ENCODE results near the gene CCM2L. TPM values are rescaled to one million over a fixed set of nuclear protein-coding genes. Genes with fewer than 3 reads are reported as not detected.

Gene CCM2L
- total RNA-seq, 1 donor from 2014 or later = not detected

DNA sequence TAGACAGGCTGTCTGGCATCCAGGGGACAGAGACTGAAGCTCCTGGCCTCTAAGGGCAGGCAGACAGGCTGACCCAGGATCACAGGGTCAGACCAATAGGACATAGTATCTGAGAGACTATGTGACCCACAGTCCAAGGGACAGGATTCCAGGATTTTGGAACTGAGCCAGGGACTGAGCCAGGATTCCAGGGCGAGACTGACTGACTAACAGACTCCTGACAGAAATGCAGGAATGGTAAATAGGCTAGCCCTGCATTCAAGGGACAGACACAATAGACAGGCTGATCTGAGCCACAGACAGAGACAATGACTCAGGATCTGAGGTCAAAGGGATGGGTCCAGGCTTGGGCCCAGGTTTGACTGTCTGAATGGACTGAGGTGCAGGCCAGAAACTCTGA is 22.5 kb upstream of the CCM2L start:
- TF ChIP-seq, protein P1, sequence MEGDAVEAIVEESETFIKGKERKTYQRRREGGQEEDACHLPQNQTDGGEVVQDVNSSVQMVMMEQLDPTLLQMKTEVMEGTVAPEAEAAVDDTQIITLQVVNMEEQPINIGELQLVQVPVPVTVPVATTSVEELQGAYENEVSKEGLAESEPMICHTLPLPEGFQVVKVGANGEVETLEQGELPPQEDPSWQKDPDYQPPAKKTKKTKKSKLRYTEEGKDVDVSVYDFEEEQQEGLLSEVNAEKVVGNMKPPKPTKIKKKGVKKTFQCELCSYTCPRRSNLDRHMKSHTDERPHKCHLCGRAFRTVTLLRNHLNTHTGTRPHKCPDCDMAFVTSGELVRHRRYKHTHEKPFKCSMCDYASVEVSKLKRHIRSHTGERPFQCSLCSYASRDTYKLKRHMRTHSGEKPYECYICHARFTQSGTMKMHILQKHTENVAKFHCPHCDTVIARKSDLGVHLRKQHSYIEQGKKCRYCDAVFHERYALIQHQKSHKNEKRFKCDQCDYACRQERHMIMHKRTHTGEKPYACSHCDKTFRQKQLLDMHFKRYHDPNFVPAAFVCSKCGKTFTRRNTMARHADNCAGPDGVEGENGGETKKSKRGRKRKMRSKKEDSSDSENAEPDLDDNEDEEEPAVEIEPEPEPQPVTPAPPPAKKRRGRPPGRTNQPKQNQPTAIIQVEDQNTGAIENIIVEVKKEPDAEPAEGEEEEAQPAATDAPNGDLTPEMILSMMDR (IDR thresholded peaks at IDR 0.05) = no peak
- Mint-ChIP-seq H3K36me3 (ENCODE audit: unreplicated experiment) (no peaks in the 10 kb centered on the region), H3K9me3 (ENCODE audit: unreplicated experiment) (no peaks in the 10 kb centered on the region), H3K27me3 (ENCODE audit: unreplicated experiment) (peaks cover 26% of the 10 kb centered on the region), H3K4me1 (ENCODE audit: unreplicated experiment) (no peaks in the 10 kb centered on the region), H3K27ac (ENCODE audit: unreplicated experiment) (no peak overlapping the region), H3K4me3 (ENCODE audit: unreplicated experiment) (no peak overlapping the region)
- DNase-seq (ENCODE audit: extremely low spot score, unreplicated experiment) = no peak

DNA sequence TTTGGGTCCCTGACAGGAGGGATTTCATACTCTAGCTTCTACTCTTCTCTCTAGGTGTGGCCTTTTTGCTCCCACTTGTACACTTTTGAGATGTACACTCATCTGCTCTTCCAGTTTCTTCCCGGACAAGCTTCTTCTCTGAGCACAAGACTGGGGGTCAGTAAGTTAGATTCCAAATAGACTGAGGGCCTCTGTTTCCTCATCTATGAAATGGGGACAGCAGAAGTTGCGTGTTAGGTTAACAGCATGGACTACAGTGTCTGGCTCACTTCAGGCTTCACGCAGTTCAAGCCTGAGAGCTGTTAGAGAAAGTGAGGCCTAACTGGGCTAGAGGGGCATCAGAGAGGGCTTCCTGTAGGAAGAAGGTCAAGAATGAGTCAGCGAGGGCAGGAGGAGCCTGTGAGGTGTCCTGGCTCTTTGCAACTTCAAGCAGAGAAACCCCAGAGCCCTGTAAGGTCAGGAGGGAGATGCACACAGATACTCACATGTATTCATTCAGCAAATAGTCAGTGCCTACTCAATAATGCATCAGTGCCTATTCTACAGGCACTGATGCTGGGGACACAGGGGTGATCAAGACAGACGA is 21.7 kb upstream of the CCM2L start:
- H3K9me3 Mint-ChIP-seq (ENCODE audit: unreplicated experiment) = no peaks in the 10 kb centered on the region
- H3K4me3 Mint-ChIP-seq (ENCODE audit: unreplicated experiment) = no peak overlapping the region
- TF ChIP-seq, protein P1 (IDR thresholded peaks at IDR 0.05) = no peak
- H3K36me3 Mint-ChIP-seq (ENCODE audit: unreplicated experiment) = no peaks in the 10 kb centered on the region
- no peaks in the 10 kb centered on the region for H3K4me1 Mint-ChIP-seq (ENCODE audit: unreplicated experiment)
- peaks cover 28% of the 10 kb centered on the region for H3K27me3 Mint-ChIP-seq (ENCODE audit: unreplicated experiment)
- no peak for DNase-seq (ENCODE audit: extremely low spot score, unreplicated experiment)
- no peak overlapping the region for H3K27ac Mint-ChIP-seq (ENCODE audit: unreplicated experiment)

DNA sequence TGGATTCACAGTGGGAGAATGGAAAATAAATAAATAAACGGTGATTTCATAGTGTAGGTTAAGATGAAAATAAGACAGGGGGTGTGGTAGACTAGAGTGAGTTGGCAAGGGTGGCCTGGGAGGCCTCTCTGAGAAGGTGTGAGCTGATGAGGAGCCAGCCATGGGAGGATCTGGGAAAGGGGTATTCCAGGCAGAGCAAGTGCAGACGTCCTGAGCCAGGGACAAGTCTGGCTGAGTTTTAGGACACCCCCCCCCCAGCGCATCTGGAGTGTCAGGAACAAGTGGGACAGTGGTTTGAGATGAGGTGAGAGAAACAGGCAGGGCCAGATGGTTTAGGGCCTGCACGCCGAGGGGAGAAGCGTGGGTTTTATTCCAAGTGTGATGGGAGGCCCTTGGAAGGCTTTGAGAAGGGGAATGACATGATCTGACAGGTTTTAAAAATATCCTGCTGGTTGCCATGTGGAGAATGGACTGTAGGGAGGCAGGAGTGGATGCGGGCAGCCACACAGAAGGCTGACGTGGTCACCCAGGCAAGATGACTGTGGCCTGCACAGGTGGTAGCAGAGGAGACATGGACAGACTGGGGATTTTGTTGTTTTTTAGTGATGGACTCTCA is 21.1 kb upstream of the CCM2L start:
- DNase-seq (ENCODE audit: extremely low spot score, unreplicated experiment) = no peak
- H3K9me3 Mint-ChIP-seq (ENCODE audit: unreplicated experiment) = no peaks in the 10 kb centered on the region
- TF ChIP-seq, protein P1 (IDR thresholded peaks at IDR 0.05) = no peak
- H3K36me3 Mint-ChIP-seq (ENCODE audit: unreplicated experiment) = no peaks in the 10 kb centered on the region
- peaks cover 32% of the 10 kb centered on the region for H3K27me3 Mint-ChIP-seq (ENCODE audit: unreplicated experiment)
- no peak overlapping the region for H3K27ac Mint-ChIP-seq (ENCODE audit: unreplicated experiment)
- no peaks in the 10 kb centered on the region for H3K4me1 Mint-ChIP-seq (ENCODE audit: unreplicated experiment)
- H3K4me3 Mint-ChIP-seq (ENCODE audit: unreplicated experiment) = no peak overlapping the region

DNA sequence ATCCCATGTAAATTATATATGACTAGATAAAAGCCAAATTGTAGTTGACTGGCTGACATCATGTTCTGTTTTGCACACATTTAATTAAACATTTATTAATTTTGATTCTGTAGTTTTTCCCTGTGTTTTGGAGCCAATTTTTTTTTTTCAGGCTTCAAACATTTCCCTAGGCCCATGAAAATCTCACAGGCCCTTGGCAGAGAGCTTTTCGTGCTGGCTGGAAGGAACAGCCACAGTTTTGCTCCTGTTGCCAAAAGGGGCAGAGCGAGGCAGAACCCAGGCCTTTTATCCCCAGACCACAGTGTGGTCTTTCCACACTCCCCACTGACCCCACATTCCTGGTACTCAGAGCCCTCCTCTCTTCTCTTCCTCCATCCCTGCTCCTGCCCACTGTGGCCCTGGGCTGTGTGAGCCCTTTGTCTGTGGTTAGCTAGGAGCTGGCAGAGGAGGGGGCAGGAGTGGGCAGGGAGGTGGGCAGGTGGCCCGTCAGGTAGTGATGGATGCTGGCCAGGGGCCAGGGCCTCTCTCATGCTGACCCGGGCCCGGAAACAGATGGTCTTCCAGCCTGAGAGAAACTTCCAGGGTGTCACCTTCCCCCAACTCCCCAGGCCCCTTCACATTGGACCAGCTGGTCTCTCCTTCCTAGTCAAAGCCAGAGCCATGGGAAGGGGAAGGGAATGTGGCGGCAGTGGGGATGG is 19.4 kb upstream of the CCM2L start:
- Mint-ChIP-seq H3K27me3 (ENCODE audit: unreplicated experiment) (peaks cover 37% of the 10 kb centered on the region), H3K4me3 (ENCODE audit: unreplicated experiment) (no peak overlapping the region)
- DNase-seq (ENCODE audit: extremely low spot score, unreplicated experiment) = no peak

DNA sequence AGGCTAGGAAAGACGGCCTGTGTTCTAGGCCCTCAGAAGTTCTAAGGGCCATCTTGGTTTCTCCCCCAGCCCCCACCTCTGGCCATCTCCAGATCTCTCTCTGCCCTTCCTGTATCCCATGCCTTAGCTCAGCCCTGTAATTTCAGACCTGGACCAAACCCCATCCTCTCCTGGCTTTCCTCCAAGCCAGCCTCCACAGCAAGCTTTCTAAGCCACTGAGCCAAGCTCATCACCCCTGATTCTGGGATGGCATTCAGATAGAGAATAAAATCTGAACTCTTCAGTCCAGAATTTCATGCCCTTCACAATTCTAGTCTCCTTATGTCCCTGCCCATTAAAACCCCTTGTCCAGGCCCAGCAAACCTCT is 18.9 kb upstream of the CCM2L start:
- H3K4me3 Mint-ChIP-seq (ENCODE audit: unreplicated experiment) = no peak overlapping the region
- no peaks in the 10 kb centered on the region for H3K9me3 Mint-ChIP-seq (ENCODE audit: unreplicated experiment)
- H3K27me3 Mint-ChIP-seq (ENCODE audit: unreplicated experiment) = peaks cover 41% of the 10 kb centered on the region
- no peak for DNase-seq (ENCODE audit: extremely low spot score, unreplicated experiment)
- H3K27ac Mint-ChIP-seq (ENCODE audit: unreplicated experiment) = no peak overlapping the region
- H3K4me1 Mint-ChIP-seq (ENCODE audit: unreplicated experiment) = no peaks in the 10 kb centered on the region
- TF ChIP-seq, protein P1 (IDR thresholded peaks at IDR 0.05) = no peak
- H3K36me3 Mint-ChIP-seq (ENCODE audit: unreplicated experiment) = no peaks in the 10 kb centered on the region

More for the DNA sequence above, 19.4 kb upstream of the CCM2L start:
- TF ChIP-seq, protein P1 (IDR thresholded peaks at IDR 0.05) = no peak
- no peaks in the 10 kb centered on the region for H3K4me1 Mint-ChIP-seq (ENCODE audit: unreplicated experiment)
- no peak overlapping the region for H3K27ac Mint-ChIP-seq (ENCODE audit: unreplicated experiment)
- H3K9me3 Mint-ChIP-seq (ENCODE audit: unreplicated experiment) = no peaks in the 10 kb centered on the region
- H3K36me3 Mint-ChIP-seq (ENCODE audit: unreplicated experiment) = no peaks in the 10 kb centered on the region
